OCI-LY1 (cell line): ENCODE results near the gene INPP5K.

Experiments used
- H2AFZ ChIP-seq: fragments of 200-600 bp; sonication (generic), shearing (Covaris generic); 2 replicates; pipeline ENCODE4 v1.6.0; 2014; ENCODE audit warnings: antibody characterized with exemption, mild to moderate bottlenecking, low read length
- H3F3A ChIP-seq: fragments of 200-600 bp; sonication (generic), shearing (Covaris generic); 2 replicates; pipeline ENCODE4 v1.6.0; 2014; ENCODE audit warnings: mild to moderate bottlenecking, antibody characterized with exemption, low read length, moderate library complexity; ENCODE audit not compliant: insufficient read depth
- H3K27ac ChIP-seq: fragments of 200-600 bp; sonication (generic); 2 replicates; pipeline ENCODE4 v1.5.1; 2014; ENCODE audit warnings: low read length, mixed run types, mild to moderate bottlenecking, low read depth; ENCODE audit not compliant: poor library complexity, severe bottlenecking
- H3K27me3 ChIP-seq: fragments of 200-600 bp; sonication (generic); 2 replicates; pipeline ENCODE4 v1.6.0; 2014; ENCODE audit warnings: antibody characterized with exemption, mild to moderate bottlenecking, low read length, moderate library complexity; ENCODE audit not compliant: insufficient read depth
- H3K36me3 ChIP-seq: fragments of 200-600 bp; sonication (generic); 2 replicates; pipeline ENCODE4 v1.6.1; 2014; ENCODE audit warnings: mild to moderate bottlenecking, antibody characterized with exemption, low read length, moderate library complexity, mixed read lengths; ENCODE audit not compliant: insufficient read depth
- H3K4me1 ChIP-seq: fragments of 200-600 bp; sonication (generic); 2 replicates; pipeline ENCODE4 v1.5.1; 2014; ENCODE audit warnings: mild to moderate bottlenecking, low read length, moderate library complexity; ENCODE audit not compliant: insufficient read depth, severe bottlenecking
- H3K4me2 ChIP-seq: fragments of 200-600 bp; sonication (generic), shearing (Covaris generic); 2 replicates; pipeline ENCODE4 v1.6.1; 2014; ENCODE audit warnings: low read length
- H3K4me3 ChIP-seq: fragments of 200-600 bp; sonication (generic); 2 replicates; pipeline ENCODE4 v1.5.1; 2014; ENCODE audit warnings: low read length, low read depth, mild to moderate bottlenecking, mixed read lengths; ENCODE audit not compliant: poor library complexity, severe bottlenecking
- H3K79me2 ChIP-seq: fragments of 200-600 bp; shearing (Covaris generic); 2 replicates; pipeline ENCODE4 v1.6.1; 2016; ENCODE audit warnings: mixed run types, low read length, mixed read lengths; ENCODE audit not compliant: insufficient read depth
- H3K9ac ChIP-seq: fragments of 200-600 bp; sonication (generic), shearing (Covaris generic); 2 replicates; pipeline ENCODE4 v1.6.1; 2014; ENCODE audit warnings: mild to moderate bottlenecking, low read length, mixed read lengths
- H3K9me2 ChIP-seq: fragments of 200-600 bp; sonication (generic), shearing (Covaris generic); 2 replicates; pipeline ENCODE4 v1.6.1; 2014; ENCODE audit warnings: low read depth, mild to moderate bottlenecking, low read length, mixed read lengths
- H3K9me3 ChIP-seq: fragments of 200-600 bp; shearing (Covaris generic); 2 replicates; pipeline ENCODE4 v1.6.1; 2014; ENCODE audit warnings: low read length, mixed read lengths
- H4K20me1 ChIP-seq: fragments of 200-600 bp; sonication (generic), shearing (Covaris generic); 2 replicates; pipeline ENCODE4 v1.6.0; 2016; ENCODE audit warnings: mild to moderate bottlenecking, low read length; ENCODE audit not compliant: insufficient read depth
- EZH2 ChIP-seq: fragments of 200-600 bp; sonication (generic), shearing (Covaris generic); IDR thresholded peaks from 2 replicates; pipeline ENCODE4 v1.8.0; 2017; ENCODE audit warnings: borderline replicate concordance, mixed run types, mild to moderate bottlenecking, antibody characterized with exemption, low read length, moderate library complexity, mixed read lengths
- TF ChIP-seq, protein P1 (sequence below): fragments of 200-600 bp; sonication (generic), shearing (Covaris generic); IDR thresholded peaks from 2 replicates; pipeline ENCODE4 v1.5.1; 2017; ENCODE audit warnings: mild to moderate bottlenecking, antibody characterized with exemption, low read length, moderate library complexity, mixed read lengths

The INPP5K gene

GRCh38 chr17:1535737-1536136, 19.3 kb upstream of the INPP5K start:
- H3K36me3 ChIP-seq = peaks cover 37% of the 10 kb centered on the region; the same call in 1 of the 2 replicates
- TF ChIP-seq EZH2 = no peak
- TF ChIP-seq, protein P1, sequence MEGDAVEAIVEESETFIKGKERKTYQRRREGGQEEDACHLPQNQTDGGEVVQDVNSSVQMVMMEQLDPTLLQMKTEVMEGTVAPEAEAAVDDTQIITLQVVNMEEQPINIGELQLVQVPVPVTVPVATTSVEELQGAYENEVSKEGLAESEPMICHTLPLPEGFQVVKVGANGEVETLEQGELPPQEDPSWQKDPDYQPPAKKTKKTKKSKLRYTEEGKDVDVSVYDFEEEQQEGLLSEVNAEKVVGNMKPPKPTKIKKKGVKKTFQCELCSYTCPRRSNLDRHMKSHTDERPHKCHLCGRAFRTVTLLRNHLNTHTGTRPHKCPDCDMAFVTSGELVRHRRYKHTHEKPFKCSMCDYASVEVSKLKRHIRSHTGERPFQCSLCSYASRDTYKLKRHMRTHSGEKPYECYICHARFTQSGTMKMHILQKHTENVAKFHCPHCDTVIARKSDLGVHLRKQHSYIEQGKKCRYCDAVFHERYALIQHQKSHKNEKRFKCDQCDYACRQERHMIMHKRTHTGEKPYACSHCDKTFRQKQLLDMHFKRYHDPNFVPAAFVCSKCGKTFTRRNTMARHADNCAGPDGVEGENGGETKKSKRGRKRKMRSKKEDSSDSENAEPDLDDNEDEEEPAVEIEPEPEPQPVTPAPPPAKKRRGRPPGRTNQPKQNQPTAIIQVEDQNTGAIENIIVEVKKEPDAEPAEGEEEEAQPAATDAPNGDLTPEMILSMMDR = no peak
- H2AFZ ChIP-seq = no peak overlapping the region

DNA sequence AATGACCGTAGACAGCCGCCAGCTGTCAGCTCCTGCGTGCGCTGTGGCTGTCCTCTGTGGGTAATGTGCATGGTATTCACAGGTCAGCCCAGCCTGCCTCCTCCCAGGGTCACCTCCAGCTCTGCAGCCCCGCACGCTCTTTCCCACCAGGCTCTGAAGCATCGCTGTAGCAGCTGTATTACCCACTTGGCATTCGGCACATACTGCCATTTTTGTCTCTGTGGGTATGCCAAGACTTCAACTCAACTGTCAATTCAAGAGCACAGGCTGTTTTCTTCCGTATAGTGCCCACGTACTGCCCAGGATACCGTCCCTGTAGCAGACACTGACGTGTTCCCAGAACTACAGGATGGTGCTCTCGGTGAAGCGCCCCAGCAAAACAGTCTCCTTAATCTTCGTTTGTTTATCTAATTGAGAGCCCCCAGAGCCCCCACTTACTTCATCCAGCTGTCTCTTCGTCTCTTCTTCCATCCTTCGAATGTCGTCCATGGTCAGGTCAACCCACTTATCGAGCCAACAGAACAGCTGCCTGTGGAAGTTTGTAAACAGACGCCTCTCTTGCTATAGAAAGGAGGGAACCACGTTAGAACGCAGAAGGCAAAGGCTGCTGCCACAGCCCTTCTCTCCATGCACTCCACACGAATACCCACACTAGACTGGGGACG, 17.4 kb upstream of the INPP5K start:
- no peak overlapping the region for H3K4me2 ChIP-seq

More at GRCh38 chr17:1535737-1536136, 19.3 kb upstream of the INPP5K start:
- Histone ChIP-seq H3K27ac (no peak overlapping the region), H4K20me1 (no peaks in the 10 kb centered on the region), H3K9me3 (no peaks in the 10 kb centered on the region), H3K9me2 (no peaks in the 10 kb centered on the region), H3F3A (no peaks in the 10 kb centered on the region), H3K27me3 (no peaks in the 10 kb centered on the region), H3K79me2 (no peaks in the 10 kb centered on the region), H3K9ac (no peak overlapping the region), H3K4me3 (no peak overlapping the region), H3K4me1 (peaks cover 3% of the 10 kb centered on the region), H3K4me2 (no peak overlapping the region)

DNA sequence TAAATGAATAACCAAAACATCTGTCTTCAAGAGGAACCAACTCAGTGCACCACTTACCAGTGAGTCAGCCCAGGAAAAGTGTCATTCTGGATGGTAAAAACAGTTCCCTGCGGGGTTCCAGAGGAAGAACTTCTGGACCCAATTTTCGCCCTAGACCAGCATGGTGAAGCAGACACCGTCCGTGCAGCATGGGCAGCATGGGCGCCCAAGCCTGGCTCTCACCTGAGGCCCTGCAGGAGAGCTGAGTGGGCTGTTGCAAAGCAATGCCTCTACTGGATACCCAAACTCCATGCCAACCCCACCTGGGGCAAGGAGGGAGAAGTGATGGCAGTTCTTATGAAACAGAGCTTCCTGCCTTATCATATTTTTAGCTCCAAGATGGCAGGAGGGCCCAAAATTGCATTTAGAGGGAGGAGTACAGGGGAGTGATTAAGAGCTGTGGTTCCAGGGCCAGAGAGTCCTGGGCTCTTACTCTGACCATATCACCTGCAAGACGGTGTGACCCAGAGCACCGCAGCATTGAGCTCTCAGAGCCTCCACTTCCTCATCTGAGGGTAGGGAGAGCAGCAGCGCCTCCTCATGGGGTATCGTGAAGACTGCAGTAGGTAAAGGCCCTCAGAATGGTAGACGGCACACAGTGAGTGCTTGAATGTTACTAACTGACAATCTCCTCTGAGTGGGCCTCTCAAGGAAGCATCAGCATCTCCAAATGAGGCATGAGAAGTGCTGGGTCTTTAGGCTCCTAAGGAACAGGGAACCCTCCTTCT, 16.6 kb upstream of the INPP5K start:
- Histone ChIP-seq H3K36me3 (peaks cover 37% of the 10 kb centered on the region), H4K20me1 (no peaks in the 10 kb centered on the region), H3K9me2 (no peaks in the 10 kb centered on the region), H3K4me2 (no peak overlapping the region), H3K4me1 (peaks cover 3% of the 10 kb centered on the region), H3K9ac (no peak overlapping the region), H3K79me2 (no peaks in the 10 kb centered on the region), H3K4me3 (no peak overlapping the region), H2AFZ (no peak overlapping the region), H3K9me3 (no peaks in the 10 kb centered on the region), H3K27me3 (no peaks in the 10 kb centered on the region), H3K27ac (no peak overlapping the region), H3F3A (no peaks in the 10 kb centered on the region)
- no peak for TF ChIP-seq EZH2
- TF ChIP-seq, protein P1 = peak; percentile 84

More for the DNA sequence above, 17.4 kb upstream of the INPP5K start:
- no peaks in the 10 kb centered on the region for H3F3A ChIP-seq
- no peaks in the 10 kb centered on the region for H3K9me2 ChIP-seq
- TF ChIP-seq, protein P1 = no peak
- TF ChIP-seq EZH2 = no peak
- no peaks in the 10 kb centered on the region for H4K20me1 ChIP-seq
- no peak overlapping the region for H2AFZ ChIP-seq
- H3K9me3 ChIP-seq = no peaks in the 10 kb centered on the region
- no peak overlapping the region for H3K27ac ChIP-seq
- no peak overlapping the region for H3K9ac ChIP-seq
- peaks cover 3% of the 10 kb centered on the region for H3K4me1 ChIP-seq
- H3K36me3 ChIP-seq = peaks cover 40% of the 10 kb centered on the region
- H3K4me3 ChIP-seq = no peak overlapping the region
- no peaks in the 10 kb centered on the region for H3K79me2 ChIP-seq
- no peaks in the 10 kb centered on the region for H3K27me3 ChIP-seq
